WERI-Rb-1 (cell line): Measurements from ENCODE around the gene RAB11FIP2.
A peak's percentile ranks its signal among the peaks of the same experiment; 100 is the strongest.

Experiments
- DNase-seq: peaks from one replicate; pipeline ENCODE4 v3.0.0-alpha.2; 2020
- H3K27ac ChIP-seq: fragments of 250-450 bp; sonication (Bioruptor Pico); 2 replicates; pipeline ENCODE4 v1.5.1; 2020; ENCODE audit warnings: mild to moderate bottlenecking, moderate library complexity
- H3K27me3 ChIP-seq: fragments of 250-450 bp; sonication (Bioruptor Pico); 2 replicates; pipeline ENCODE4 v1.5.1; 2021; ENCODE audit warnings: mild to moderate bottlenecking, low read depth, moderate library complexity; ENCODE audit not compliant: insufficient read depth, severe bottlenecking
- H3K36me3 ChIP-seq: fragments of 250-450 bp; sonication (Bioruptor Pico); 2 replicates; pipeline ENCODE4 v1.5.1; 2020; ENCODE audit warnings: mild to moderate bottlenecking, moderate library complexity
- H3K4me3 ChIP-seq: 2 replicates; pipeline ENCODE4 v1.5.1; 2011; ENCODE audit warnings: low read depth, mild to moderate bottlenecking, control low read depth, low read length
- H3K9me3 ChIP-seq: fragments of 250-450 bp; sonication (Bioruptor Pico); 2 replicates; pipeline ENCODE4 v1.5.1; 2021; ENCODE audit warnings: mild to moderate bottlenecking, moderate library complexity; ENCODE audit not compliant: severe bottlenecking
- CTCF ChIP-seq: IDR thresholded peaks from 2 replicates; pipeline ENCODE4 v1.5.1; 2011; ENCODE audit warnings: low read depth, mild to moderate bottlenecking, control low read depth, inconsistent platforms, low read length

RAB11FIP2 gene

GRCh38 chr10:117968354-117969182 is 78.2 kb downstream of the RAB11FIP2 start:
- Histone ChIP-seq H3K4me3 (no peak overlapping the region; the same call in 1 of the 2 replicates), H3K36me3 (no peaks in the 10 kb centered on the region), H3K27me3 (no peaks in the 10 kb centered on the region), H3K27ac (peak overlapping the region; percentile 79), H3K9me3 (no peaks in the 10 kb centered on the region)
- peak; percentile 29; the same call in 1 of the 2 replicates for TF ChIP-seq CTCF
- DNase-seq, result peak; percentile 95

- peak overlapping the region; percentile 82 for H3K27ac ChIP-seq
- peak; percentile 86 for DNase-seq
Measured at GRCh38 chr10:117967149-117967650, 79.5 kb downstream of the RAB11FIP2 start.

GRCh38 chr10:117965984-117966383 is 80.8 kb downstream of the RAB11FIP2 start:
- H3K27ac ChIP-seq, result peak overlapping the region; percentile 82
- H3K36me3 ChIP-seq, result no peaks in the 10 kb centered on the region
- no peaks in the 10 kb centered on the region for H3K9me3 ChIP-seq
- no peak for DNase-seq
- TF ChIP-seq CTCF, result no peak
- H3K4me3 ChIP-seq, result no peak overlapping the region
- H3K27me3 ChIP-seq, result no peaks in the 10 kb centered on the region

More at GRCh38 chr10:117967149-117967650, 79.5 kb downstream of the RAB11FIP2 start:
- Histone ChIP-seq H3K36me3 (no peaks in the 10 kb centered on the region), H3K4me3 (peak overlapping the region; percentile 14; the same call in 1 of the 2 replicates), H3K27me3 (no peaks in the 10 kb centered on the region), H3K9me3 (no peaks in the 10 kb centered on the region)
- no peak for TF ChIP-seq CTCF

- TF ChIP-seq CTCF, result no peak
- no peak for DNase-seq
- Histone ChIP-seq H3K4me3 (no peak overlapping the region), H3K27me3 (no peaks in the 10 kb centered on the region), H3K27ac (peak overlapping the region; percentile 32), H3K36me3 (no peaks in the 10 kb centered on the region), H3K9me3 (no peaks in the 10 kb centered on the region)
Measured at GRCh38 chr10:117964536-117964935, 82.2 kb downstream of the RAB11FIP2 start.

- no peak for TF ChIP-seq CTCF
Measured at GRCh38 chr10:117960345-117960935, 86.3 kb downstream of the RAB11FIP2 start.

More at GRCh38 chr10:117960345-117960935, 86.3 kb downstream of the RAB11FIP2 start:
- Histone ChIP-seq H3K27me3 (no peaks in the 10 kb centered on the region), H3K27ac (no peak overlapping the region), H3K9me3 (no peaks in the 10 kb centered on the region), H3K4me3 (no peak overlapping the region), H3K36me3 (no peaks in the 10 kb centered on the region)
- no peak for DNase-seq
